ENCODE data around the gene CHI3L2. TPM values are rescaled to one million over a fixed set of nuclear protein-coding genes. Genes with fewer than 3 reads are reported as not detected.

The CHI3L2 gene
- polyA plus RNA-seq, 1 donor from 2014 or later = not detected

DNA sequence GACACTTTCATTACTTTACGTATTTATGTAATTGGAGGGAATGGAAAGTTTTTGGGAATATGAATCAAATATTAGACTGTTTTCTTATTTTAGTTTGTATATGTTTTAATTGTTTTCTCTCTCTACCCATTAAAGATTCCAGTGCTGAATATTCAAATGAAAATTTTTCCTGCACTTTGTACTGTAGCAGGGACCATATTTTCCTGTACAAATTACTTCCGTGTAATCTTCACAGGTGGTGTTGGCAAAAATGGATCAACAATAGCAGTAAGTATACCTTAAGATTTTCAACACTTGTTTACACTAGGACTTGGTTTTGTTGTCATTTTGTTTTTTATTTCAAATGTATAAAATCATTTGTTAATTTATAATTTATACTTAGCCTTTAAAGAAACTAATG, 45.5 kb upstream of the CHI3L2 start:
- H3K79me2 ChIP-seq (replicated peaks; ENCODE audit: insufficient read depth, low read length) = no peaks in the 10 kb centered on the region
- H3K9me3 ChIP-seq (ENCODE audit: low read length) = no peaks in the 10 kb centered on the region
- no peak overlapping the region for H3K27ac ChIP-seq (ENCODE audit: low read length)
- no peak overlapping the region for H3K9ac ChIP-seq (ENCODE audit: low read length)
- no peak overlapping the region for H3K4me3 ChIP-seq (ENCODE audit: low read length)
- H4K20me1 ChIP-seq (ENCODE audit: insufficient read depth) = no peaks in the 10 kb centered on the region
- H3K4me2 ChIP-seq (ENCODE audit: low read length) = no peak overlapping the region
- TF ChIP-seq, protein P1, sequence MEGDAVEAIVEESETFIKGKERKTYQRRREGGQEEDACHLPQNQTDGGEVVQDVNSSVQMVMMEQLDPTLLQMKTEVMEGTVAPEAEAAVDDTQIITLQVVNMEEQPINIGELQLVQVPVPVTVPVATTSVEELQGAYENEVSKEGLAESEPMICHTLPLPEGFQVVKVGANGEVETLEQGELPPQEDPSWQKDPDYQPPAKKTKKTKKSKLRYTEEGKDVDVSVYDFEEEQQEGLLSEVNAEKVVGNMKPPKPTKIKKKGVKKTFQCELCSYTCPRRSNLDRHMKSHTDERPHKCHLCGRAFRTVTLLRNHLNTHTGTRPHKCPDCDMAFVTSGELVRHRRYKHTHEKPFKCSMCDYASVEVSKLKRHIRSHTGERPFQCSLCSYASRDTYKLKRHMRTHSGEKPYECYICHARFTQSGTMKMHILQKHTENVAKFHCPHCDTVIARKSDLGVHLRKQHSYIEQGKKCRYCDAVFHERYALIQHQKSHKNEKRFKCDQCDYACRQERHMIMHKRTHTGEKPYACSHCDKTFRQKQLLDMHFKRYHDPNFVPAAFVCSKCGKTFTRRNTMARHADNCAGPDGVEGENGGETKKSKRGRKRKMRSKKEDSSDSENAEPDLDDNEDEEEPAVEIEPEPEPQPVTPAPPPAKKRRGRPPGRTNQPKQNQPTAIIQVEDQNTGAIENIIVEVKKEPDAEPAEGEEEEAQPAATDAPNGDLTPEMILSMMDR (IDR thresholded peaks at IDR 0.05; ENCODE audit: poor library complexity, severe bottlenecking) = no peak
- TF ChIP-seq EP300 (conservative IDR thresholded peaks at IDR 0.05; ENCODE audit: poor library complexity, severe bottlenecking) (no peak), POLR2AphosphoS5 (IDR thresholded peaks at IDR 0.05) (no peak), TAF1 (IDR thresholded peaks at IDR 0.05; ENCODE audit: low read depth) (no peak), EZH2 (IDR thresholded peaks at IDR 0.05; ENCODE audit: borderline replicate concordance, insufficient read depth, low read length, poor library complexity, severe bottlenecking) (no peak), SMC3 (conservative IDR thresholded peaks at IDR 0.05; ENCODE audit: poor library complexity) (no peak), MXI1 (conservative IDR thresholded peaks at IDR 0.05; ENCODE audit: poor library complexity, severe bottlenecking) (no peak), RAD21 (conservative IDR thresholded peaks at IDR 0.05) (no peak)
- TF ChIP-seq, protein P2, sequence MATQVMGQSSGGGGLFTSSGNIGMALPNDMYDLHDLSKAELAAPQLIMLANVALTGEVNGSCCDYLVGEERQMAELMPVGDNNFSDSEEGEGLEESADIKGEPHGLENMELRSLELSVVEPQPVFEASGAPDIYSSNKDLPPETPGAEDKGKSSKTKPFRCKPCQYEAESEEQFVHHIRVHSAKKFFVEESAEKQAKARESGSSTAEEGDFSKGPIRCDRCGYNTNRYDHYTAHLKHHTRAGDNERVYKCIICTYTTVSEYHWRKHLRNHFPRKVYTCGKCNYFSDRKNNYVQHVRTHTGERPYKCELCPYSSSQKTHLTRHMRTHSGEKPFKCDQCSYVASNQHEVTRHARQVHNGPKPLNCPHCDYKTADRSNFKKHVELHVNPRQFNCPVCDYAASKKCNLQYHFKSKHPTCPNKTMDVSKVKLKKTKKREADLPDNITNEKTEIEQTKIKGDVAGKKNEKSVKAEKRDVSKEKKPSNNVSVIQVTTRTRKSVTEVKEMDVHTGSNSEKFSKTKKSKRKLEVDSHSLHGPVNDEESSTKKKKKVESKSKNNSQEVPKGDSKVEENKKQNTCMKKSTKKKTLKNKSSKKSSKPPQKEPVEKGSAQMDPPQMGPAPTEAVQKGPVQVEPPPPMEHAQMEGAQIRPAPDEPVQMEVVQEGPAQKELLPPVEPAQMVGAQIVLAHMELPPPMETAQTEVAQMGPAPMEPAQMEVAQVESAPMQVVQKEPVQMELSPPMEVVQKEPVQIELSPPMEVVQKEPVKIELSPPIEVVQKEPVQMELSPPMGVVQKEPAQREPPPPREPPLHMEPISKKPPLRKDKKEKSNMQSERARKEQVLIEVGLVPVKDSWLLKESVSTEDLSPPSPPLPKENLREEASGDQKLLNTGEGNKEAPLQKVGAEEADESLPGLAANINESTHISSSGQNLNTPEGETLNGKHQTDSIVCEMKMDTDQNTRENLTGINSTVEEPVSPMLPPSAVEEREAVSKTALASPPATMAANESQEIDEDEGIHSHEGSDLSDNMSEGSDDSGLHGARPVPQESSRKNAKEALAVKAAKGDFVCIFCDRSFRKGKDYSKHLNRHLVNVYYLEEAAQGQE (IDR thresholded peaks at IDR 0.05; ENCODE audit: borderline replicate concordance) = no peak
- peaks cover 6% of the 10 kb centered on the region for H3K36me3 ChIP-seq (ENCODE audit: insufficient read depth, low read length)
- H3K9me2 ChIP-seq (ENCODE audit: insufficient read depth, low read length) = no peaks in the 10 kb centered on the region
- H3F3A ChIP-seq (ENCODE audit: insufficient read depth, low read length, poor library complexity, severe bottlenecking) = no peaks in the 10 kb centered on the region
- no peaks in the 10 kb centered on the region for H3K27me3 ChIP-seq (ENCODE audit: insufficient read depth, low read depth, low read length)
- no peak overlapping the region for H2AFZ ChIP-seq (ENCODE audit: low read depth, low read length)

DNA sequence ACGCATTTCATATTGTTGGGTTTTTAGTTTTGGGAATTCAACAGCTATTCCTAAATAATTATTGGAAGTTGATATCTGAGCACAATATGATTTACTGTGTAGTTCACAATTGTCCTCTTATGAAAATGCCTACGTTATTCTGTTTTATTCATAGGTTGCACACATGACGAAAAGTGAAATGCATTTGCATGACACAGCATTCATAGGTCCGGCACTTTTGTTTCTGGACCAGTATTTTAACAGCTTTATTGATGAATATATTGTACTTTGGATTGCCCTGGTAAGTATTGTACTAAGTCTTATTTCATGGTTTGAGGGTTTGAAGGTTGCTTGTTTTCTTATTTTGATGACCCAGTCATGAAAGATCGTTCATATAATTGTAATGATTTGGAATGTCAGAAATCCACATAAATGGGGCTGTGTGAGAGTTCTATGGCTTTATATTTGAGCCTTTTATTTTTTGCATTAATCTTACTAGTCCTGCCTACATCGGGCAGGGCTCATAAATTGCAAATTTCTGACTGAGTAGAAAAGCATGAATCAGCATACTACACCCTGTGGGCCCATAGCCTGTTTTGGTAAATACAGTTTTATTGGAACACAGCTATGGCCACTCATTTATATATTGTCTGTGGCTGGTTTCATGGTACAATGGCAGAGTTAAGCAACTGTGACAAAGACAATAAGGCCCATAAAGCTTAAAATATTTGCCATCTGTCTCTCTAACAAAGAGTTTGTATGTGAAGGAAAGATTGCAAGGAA, 44.0 kb upstream of the CHI3L2 start:
- Histone ChIP-seq H3K27ac (ENCODE audit: low read length) (no peak overlapping the region), H3K9me2 (ENCODE audit: insufficient read depth, low read length) (no peaks in the 10 kb centered on the region), H3K4me3 (ENCODE audit: low read length) (no peak overlapping the region), H3K36me3 (ENCODE audit: insufficient read depth, low read length) (peaks cover 6% of the 10 kb centered on the region), H2AFZ (ENCODE audit: low read depth, low read length) (no peak overlapping the region), H3K9me3 (ENCODE audit: low read length) (no peaks in the 10 kb centered on the region), H3K79me2 (replicated peaks; ENCODE audit: insufficient read depth, low read length) (no peaks in the 10 kb centered on the region), H3K27me3 (ENCODE audit: insufficient read depth, low read depth, low read length) (no peaks in the 10 kb centered on the region), H4K20me1 (ENCODE audit: insufficient read depth) (no peaks in the 10 kb centered on the region), H3K9ac (ENCODE audit: low read length) (no peak overlapping the region), H3F3A (ENCODE audit: insufficient read depth, low read length, poor library complexity, severe bottlenecking) (no peaks in the 10 kb centered on the region), H3K4me2 (ENCODE audit: low read length) (no peak overlapping the region)
- TF ChIP-seq, protein P1 (IDR thresholded peaks at IDR 0.05; ENCODE audit: poor library complexity, severe bottlenecking) = no peak
- TF ChIP-seq TAF1 (IDR thresholded peaks at IDR 0.05; ENCODE audit: low read depth) = no peak
- TF ChIP-seq MXI1 (conservative IDR thresholded peaks at IDR 0.05; ENCODE audit: poor library complexity, severe bottlenecking) = no peak
- TF ChIP-seq SMC3 (conservative IDR thresholded peaks at IDR 0.05; ENCODE audit: poor library complexity) = no peak
- TF ChIP-seq POLR2AphosphoS5 (IDR thresholded peaks at IDR 0.05) = no peak
- no peak for TF ChIP-seq EP300 (conservative IDR thresholded peaks at IDR 0.05; ENCODE audit: poor library complexity, severe bottlenecking)
- no peak for TF ChIP-seq EZH2 (IDR thresholded peaks at IDR 0.05; ENCODE audit: borderline replicate concordance, insufficient read depth, low read length, poor library complexity, severe bottlenecking)
- TF ChIP-seq RAD21 (conservative IDR thresholded peaks at IDR 0.05) = no peak
